ENCODE data around the gene RBX1. TPM values are rescaled to one million over a fixed set of nuclear protein-coding genes. Genes with fewer than 3 reads are reported as not detected.

RBX1 gene
- total and polyA plus RNA-seq, 2 experiments from 2014 or later, result 31.7 to 340 TPM

DNA sequence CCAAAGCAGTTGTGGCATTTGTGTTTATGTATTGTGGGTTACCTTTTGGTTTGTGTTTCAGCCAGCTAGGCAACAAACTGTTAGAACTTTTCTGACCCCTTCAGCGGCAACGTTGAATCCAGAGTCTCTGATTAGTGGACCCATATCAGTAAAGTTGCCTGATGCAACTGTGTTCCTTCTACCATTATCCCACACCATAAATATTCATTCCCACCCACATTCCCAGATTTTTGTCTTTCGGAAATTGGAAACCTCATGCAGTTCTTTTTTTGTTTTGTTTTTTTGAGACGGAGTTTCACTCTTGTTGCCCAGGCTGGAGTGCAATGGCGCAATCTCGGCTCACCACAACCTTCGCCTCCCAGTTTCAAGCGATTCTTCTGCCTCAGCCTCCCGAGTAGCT lies 30.7 kb upstream of the RBX1 start (continued):
- TF ChIP-seq ZNF462 (CRISPR knock-in tag; IDR thresholded peaks at IDR 0.05) (no peak), STAT1 (IDR thresholded peaks at IDR 0.05; ENCODE audit: unreplicated experiment) (no peak), EZH2phosphoT487 (IDR thresholded peaks at IDR 0.05; ENCODE audit: unreplicated experiment) (no peak), NANOG (IDR thresholded peaks at IDR 0.05; ENCODE audit: borderline replicate concordance) (no peak), POLR2AphosphoS5 (IDR thresholded peaks at IDR 0.05; ENCODE audit: low read depth) (no peak)
- TF ChIP-seq, protein P1, sequence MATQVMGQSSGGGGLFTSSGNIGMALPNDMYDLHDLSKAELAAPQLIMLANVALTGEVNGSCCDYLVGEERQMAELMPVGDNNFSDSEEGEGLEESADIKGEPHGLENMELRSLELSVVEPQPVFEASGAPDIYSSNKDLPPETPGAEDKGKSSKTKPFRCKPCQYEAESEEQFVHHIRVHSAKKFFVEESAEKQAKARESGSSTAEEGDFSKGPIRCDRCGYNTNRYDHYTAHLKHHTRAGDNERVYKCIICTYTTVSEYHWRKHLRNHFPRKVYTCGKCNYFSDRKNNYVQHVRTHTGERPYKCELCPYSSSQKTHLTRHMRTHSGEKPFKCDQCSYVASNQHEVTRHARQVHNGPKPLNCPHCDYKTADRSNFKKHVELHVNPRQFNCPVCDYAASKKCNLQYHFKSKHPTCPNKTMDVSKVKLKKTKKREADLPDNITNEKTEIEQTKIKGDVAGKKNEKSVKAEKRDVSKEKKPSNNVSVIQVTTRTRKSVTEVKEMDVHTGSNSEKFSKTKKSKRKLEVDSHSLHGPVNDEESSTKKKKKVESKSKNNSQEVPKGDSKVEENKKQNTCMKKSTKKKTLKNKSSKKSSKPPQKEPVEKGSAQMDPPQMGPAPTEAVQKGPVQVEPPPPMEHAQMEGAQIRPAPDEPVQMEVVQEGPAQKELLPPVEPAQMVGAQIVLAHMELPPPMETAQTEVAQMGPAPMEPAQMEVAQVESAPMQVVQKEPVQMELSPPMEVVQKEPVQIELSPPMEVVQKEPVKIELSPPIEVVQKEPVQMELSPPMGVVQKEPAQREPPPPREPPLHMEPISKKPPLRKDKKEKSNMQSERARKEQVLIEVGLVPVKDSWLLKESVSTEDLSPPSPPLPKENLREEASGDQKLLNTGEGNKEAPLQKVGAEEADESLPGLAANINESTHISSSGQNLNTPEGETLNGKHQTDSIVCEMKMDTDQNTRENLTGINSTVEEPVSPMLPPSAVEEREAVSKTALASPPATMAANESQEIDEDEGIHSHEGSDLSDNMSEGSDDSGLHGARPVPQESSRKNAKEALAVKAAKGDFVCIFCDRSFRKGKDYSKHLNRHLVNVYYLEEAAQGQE (IDR thresholded peaks at IDR 0.05; ENCODE audit: unreplicated experiment), result no peak
